Measurements from ENCODE around the gene TMEM63B. TPM values are rescaled to one million over a fixed set of nuclear protein-coding genes. Genes with fewer than 3 reads are reported as not detected.
"Not testable (repeated sequence)": the region's sequence is repeated elsewhere in the genome, so short reads cannot be mapped to it uniquely, and the experiment has no call there.

The TMEM63B gene
- total RNA-seq, 2 donors from 2014 or later: 7.6 to 11.9 TPM

DNA sequence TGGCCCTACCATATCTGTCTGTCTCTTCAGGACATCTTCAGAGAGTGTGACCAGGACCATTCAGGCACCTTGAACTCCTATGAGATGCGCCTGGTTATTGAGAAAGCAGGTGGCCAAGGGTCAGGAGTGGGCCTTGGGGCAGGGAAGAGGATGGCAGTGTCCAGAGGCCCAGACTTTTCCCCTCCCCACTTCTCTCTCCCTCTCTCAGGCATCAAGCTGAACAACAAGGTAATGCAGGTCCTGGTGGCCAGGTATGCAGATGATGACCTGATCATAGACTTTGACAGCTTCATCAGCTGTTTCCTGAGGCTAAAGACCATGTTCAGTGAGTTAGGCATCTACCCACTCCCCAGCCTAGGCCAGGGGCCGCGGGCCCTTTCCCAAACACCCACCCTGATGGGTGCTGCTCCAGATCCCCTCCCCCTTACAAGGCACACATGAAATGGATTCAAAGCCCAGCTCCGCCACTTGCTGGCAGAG lies 55.6 kb downstream of the TMEM63B start:
- 90% methylated on average over 4 of the region's 4 CpGs for WGBS, 2 donors
- no peaks in the 10 kb centered on the region for H3K36me3 ChIP-seq (replicated peaks in 1 of 2; ENCODE audit: insufficient read depth in 1 of 2, low read depth in 2 of 2)
- ATAC-seq (no peak), DNase-seq (no peak)
- intact Hi-C loops (cut with DNase I): no loop called here
- H3K27me3 ChIP-seq: no peaks in the 10 kb centered on the region
- H3K27ac ChIP-seq: no peak overlapping the region
- H3K4me3 ChIP-seq: no peak overlapping the region
- TF ChIP-seq, protein P1, sequence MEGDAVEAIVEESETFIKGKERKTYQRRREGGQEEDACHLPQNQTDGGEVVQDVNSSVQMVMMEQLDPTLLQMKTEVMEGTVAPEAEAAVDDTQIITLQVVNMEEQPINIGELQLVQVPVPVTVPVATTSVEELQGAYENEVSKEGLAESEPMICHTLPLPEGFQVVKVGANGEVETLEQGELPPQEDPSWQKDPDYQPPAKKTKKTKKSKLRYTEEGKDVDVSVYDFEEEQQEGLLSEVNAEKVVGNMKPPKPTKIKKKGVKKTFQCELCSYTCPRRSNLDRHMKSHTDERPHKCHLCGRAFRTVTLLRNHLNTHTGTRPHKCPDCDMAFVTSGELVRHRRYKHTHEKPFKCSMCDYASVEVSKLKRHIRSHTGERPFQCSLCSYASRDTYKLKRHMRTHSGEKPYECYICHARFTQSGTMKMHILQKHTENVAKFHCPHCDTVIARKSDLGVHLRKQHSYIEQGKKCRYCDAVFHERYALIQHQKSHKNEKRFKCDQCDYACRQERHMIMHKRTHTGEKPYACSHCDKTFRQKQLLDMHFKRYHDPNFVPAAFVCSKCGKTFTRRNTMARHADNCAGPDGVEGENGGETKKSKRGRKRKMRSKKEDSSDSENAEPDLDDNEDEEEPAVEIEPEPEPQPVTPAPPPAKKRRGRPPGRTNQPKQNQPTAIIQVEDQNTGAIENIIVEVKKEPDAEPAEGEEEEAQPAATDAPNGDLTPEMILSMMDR (IDR thresholded peaks at IDR 0.05): no peak
- TF ChIP-seq POLR2A (IDR thresholded peaks at IDR 0.05): no peak
- no peaks in the 10 kb centered on the region for H3K4me1 ChIP-seq
- H3K9me3 ChIP-seq: no peaks in the 10 kb centered on the region

DNA sequence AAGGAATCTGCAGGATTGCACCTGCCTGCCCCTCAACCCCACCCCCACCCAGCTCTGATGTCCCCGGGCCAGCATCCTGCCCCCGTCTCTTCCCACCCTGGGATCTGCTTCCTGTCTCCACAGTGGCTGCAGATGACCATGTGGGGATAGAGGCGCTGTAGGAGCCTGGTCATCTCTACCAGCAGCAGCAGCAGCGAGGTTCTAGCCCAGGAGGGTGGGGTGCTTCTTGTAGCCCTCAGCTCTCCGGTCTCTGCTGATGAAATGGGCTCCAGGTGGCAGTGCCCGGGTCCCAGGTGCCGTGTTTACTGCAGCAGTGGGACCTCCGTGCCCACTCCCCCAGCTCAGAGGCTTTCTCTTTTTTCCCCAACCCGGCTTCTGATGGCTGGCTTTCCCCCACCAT lies 56.4 kb downstream of the TMEM63B start:
- no peak for ATAC-seq

DNA sequence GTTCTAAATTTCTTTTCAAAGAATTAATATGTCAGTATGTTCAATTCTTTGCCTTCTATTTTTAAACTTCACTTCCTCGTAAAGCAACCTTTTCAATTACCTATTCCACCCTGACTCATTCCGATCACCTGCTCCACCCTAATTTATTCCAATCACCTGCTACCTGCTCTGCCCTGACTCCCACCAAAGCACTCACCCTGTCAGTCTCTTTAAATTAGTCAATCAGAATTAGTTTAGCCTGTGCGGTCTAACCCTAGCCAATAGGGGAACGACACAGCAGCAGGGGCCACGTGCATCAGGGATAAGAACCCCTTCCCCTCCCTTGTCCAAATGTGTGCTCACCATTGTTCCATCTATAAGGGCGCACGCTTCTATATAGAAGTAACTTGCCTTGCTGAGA lies 58.0 kb downstream of the TMEM63B start:
- intact Hi-C loops (cut with DNase I); ATAC-seq; H3K4me1 ChIP-seq; DNase-seq; H3K9me3 ChIP-seq; H3K4me3 ChIP-seq; H3K27me3 ChIP-seq; H3K36me3 ChIP-seq (replicated peaks in 1 of 2; ENCODE audit: insufficient read depth in 1 of 2, low read depth in 2 of 2); H3K27ac ChIP-seq: not testable (repeated sequence)
- 70 to 74% methylated on average over 7 of the region's 7 CpGs for WGBS, 2 donors

More for the DNA sequence above, 56.4 kb downstream of the TMEM63B start:
- WGBS, 2 donors: 68 to 70% methylated on average over 5 to 8 of the region's 9 CpGs
- Histone ChIP-seq H3K27ac (no peak overlapping the region), H3K4me1 (no peaks in the 10 kb centered on the region), H3K9me3 (no peaks in the 10 kb centered on the region), H3K4me3 (no peak overlapping the region), H3K27me3 (no peaks in the 10 kb centered on the region), H3K36me3 (replicated peaks in 1 of 2; ENCODE audit: insufficient read depth in 1 of 2, low read depth in 2 of 2) (no peaks in the 10 kb centered on the region)
- intact Hi-C loops (cut with DNase I): no loop called here
- TF ChIP-seq POLR2A (IDR thresholded peaks at IDR 0.05): no peak
- TF ChIP-seq, protein P1 (IDR thresholded peaks at IDR 0.05): no peak
- DNase-seq: no peak

DNA sequence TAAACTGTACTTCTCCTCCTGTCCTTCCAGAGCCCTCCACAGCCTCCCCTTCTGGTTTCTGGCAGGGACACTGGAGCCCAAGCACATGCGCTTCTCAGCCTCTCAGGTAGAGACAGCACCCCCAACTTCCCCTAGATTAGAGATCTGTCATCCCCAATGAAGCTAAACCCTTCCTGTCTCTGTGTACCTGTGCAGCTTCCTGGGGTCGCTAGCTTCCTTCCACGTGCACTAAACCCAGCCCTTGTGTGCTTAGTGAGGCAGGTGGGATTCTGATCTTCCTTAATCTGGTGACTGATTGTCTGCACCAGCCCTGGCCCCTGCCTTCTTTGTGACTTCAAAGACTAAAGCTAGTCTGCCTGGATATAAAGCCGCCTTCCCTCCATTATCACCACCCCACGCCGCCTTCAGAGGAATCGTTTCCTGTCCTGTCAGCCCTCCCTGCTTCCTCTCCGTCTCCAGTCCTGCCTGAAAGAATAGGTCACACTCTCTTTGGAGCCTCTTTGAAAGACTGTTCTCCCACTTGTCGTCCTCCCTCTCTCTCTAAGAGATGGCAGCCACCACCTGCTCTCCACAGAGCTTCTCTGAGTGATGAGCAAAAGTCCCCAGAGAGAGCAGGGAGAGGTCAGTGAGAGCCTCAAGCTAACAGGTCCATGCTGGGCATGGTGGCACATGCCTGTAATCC lies 58.7 kb downstream of the TMEM63B start:
- no peak for DNase-seq
- no peak for TF ChIP-seq POLR2A (IDR thresholded peaks at IDR 0.05)
- TF ChIP-seq, protein P1 (IDR thresholded peaks at IDR 0.05): no peak
- no peak overlapping the region for H3K4me3 ChIP-seq
- intact Hi-C loops (cut with DNase I): no loop called here
- WGBS, 2 donors: 60 to 73% methylated on average over 9 of the region's 9 CpGs
- no peak for ATAC-seq
- no peaks in the 10 kb centered on the region for H3K4me1 ChIP-seq
- no peaks in the 10 kb centered on the region for H3K36me3 ChIP-seq (replicated peaks in 1 of 2; ENCODE audit: insufficient read depth in 1 of 2, low read depth in 2 of 2)
- no peak overlapping the region for H3K27ac ChIP-seq
- H3K27me3 ChIP-seq: no peaks in the 10 kb centered on the region
- no peaks in the 10 kb centered on the region for H3K9me3 ChIP-seq

DNA sequence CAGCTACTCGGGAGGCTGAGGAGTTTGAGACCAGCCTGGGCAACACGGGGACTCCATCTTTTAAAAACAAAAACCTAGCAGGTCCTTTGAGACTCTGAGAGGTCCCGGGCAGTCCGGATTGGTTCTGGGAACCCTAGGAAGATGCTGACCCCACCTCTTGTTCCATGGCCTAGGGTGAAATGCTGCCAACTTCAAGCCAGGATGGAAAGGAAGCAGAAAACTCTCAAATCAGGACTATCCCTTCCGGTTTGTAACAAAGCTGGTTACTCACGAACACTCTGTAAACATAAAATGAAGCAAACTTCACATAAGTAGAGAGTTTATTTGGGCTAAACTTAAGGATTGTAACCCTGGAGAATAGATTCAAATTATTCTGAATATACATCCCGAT lies 59.3 kb downstream of the TMEM63B start:
- no peak overlapping the region for H3K4me3 ChIP-seq
- no peak for ATAC-seq
- WGBS, 2 donors: 74% methylated on average over 6 to 7 of the region's 7 CpGs
- no peaks in the 10 kb centered on the region for H3K36me3 ChIP-seq (replicated peaks in 1 of 2; ENCODE audit: insufficient read depth in 1 of 2, low read depth in 2 of 2)
- no peak for DNase-seq
- H3K4me1 ChIP-seq: no peaks in the 10 kb centered on the region
- intact Hi-C loops (cut with DNase I): no loop called here
- no peaks in the 10 kb centered on the region for H3K9me3 ChIP-seq
- TF ChIP-seq POLR2A (IDR thresholded peaks at IDR 0.05): no peak
- TF ChIP-seq, protein P1 (IDR thresholded peaks at IDR 0.05): no peak
- H3K27ac ChIP-seq: no peak overlapping the region
- no peaks in the 10 kb centered on the region for H3K27me3 ChIP-seq
